CD4-positive, alpha-beta T cell treated with Interleukin-6 at 100 ng/mL for 8 hours (primary cell): ENCODE data around the gene KLHL2.
"Not testable (repeated sequence)": the region's sequence is repeated elsewhere in the genome, so short reads cannot be mapped to it uniquely, and the experiment has no call there.

Experiments
- DNase-seq: peaks from one replicate; pipeline ENCODE4 v3.0.0-alpha.2; 2020; ENCODE audit warnings: mixed read lengths, low spot score

Gene KLHL2, protein sequence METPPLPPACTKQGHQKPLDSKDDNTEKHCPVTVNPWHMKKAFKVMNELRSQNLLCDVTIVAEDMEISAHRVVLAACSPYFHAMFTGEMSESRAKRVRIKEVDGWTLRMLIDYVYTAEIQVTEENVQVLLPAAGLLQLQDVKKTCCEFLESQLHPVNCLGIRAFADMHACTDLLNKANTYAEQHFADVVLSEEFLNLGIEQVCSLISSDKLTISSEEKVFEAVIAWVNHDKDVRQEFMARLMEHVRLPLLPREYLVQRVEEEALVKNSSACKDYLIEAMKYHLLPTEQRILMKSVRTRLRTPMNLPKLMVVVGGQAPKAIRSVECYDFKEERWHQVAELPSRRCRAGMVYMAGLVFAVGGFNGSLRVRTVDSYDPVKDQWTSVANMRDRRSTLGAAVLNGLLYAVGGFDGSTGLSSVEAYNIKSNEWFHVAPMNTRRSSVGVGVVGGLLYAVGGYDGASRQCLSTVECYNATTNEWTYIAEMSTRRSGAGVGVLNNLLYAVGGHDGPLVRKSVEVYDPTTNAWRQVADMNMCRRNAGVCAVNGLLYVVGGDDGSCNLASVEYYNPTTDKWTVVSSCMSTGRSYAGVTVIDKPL

DNA sequence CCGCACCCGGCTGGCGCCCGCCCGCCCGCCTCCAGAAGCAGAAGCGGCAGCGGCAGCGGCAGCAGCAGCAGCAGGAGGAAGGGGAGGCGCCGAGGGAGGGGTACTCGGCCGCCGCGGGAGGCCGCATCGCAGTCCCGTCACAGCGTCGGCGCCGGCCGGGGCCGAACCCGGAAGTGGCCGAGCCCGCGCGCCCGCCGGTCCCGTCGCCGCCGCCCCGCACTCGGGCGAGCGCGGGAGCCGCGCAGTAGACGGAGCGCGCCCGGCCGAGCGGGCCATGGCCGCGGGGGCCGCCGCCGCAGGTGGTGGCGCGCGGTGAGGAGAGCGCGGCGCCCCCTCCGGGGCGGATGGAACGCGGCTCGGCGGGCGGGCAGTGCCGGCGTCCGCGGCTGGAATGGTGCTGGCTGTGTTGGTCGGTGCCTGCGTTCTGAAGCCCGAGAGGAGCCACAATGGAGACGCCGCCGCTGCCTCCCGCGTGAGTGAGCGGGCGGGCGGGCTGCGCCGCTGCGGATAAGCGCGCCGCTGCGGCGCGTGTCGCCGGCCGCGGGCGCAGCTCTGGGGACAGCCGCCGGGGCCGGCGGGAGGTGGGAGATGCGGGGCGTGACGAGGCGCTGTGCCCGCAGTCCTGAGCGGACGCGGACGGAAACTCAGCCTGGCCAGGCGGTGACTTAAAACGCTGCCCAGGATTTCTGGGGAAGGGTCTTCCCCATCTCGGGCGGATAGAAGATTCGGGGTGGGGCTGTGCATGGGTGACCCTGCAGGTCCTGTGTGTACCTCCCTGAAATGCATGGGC, at the start of gene KLHL2:
Gene KLHL2, plus strand, starts transcription at position 131 of the 790 bp plus-strand sequence. Its CDS starts 316 bp downstream, at position 447.
- peak; percentile 66 for DNase-seq

DNA sequence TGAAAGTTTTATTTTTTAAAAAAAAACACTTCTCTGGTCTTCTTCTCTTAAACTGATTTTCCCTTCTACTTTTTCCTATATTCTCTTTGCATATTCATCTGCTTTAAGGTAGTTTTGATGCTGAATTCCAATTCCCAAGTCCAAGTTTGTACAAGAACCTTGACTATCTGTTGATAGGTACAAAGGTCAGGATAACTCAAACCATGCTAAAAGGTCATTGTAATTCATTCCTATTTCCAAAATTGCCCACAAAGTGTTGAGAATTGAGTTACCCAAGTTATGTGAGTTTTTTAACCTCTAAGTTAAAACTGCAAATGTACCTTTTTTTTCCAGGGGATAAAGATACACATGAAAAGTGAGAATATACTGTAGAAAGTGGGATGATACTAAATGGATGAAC, 48.6 kb upstream of the KLHL2 start:
- no peak for DNase-seq

DNA sequence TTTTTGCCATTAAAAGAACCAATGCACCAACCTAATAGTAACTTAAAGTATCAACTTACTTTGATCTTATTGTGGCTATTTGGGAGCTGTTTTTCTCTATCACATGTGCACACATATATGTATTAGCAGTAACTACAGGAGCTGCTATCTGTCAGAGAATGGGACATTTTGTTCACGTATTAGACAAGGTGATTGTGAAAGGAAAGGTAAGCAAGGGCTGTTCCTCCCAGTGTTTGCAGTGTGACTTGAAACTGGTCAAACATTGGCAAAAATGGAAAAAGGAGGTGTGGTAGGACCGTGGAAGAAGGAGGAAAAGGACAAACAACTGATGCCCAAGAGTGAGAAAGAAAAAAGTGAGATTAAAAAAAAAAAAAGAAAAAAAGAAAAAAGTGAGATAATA, 43.1 kb upstream of the KLHL2 start:
- DNase-seq, result no peak

DNA sequence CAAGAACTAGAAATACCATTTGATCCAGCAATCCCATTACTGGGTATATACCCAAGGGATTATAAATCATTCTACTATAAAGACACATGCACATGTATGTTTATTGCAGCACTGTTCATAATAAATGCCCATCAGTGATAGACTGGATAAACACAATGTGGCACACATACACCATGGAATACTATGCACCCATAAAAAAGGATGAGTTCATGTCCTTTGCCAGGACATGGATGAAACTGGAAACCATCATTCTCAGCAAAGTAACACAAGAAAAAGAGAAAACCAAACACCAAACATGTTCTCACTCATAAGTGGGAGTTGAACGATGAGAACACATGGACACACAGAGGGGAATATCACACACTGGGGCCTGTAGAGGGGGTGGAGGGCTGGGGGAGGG, 40.5 kb upstream of the KLHL2 start:
- not testable (repeated sequence) for DNase-seq

DNA sequence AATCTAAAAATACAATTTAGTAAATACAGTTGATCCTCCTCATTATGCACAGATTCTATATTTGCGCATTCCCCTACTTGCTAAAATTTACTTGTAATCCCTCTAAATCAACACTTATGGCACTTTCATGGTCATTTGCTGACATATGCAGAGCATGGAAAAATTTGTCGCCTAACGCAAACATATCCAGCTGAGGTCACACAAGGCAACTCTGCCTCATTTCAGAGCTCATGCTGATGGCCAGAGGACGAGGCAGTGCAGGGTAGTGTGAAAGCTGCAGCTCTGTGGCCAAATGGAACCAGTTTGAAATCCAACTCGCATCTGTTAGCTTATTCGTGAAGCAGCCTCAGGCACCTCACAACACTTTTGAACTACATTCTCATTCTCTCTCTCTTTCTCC, 39.7 kb upstream of the KLHL2 start:
- DNase-seq, result no peak

DNA sequence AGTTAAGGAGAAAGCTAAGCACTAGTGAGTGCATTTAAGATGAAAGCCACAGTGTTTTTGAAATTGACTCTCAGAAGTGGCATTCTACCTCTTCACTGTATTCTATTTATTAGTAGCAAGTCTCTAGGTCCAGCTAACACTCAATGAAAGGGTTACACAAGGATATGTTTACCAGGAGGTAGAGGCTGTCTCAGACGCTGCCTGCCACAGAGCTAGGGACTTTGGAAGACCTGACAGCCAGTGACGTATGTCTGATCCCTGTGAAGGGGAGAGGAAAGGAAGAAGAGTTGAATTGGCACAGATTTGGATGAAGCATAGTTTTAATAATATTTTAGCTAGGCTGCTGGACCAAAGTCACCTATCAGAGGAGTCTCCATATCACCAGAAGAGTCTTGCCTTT, 36.5 kb upstream of the KLHL2 start:
- DNase-seq, result no peak

DNA sequence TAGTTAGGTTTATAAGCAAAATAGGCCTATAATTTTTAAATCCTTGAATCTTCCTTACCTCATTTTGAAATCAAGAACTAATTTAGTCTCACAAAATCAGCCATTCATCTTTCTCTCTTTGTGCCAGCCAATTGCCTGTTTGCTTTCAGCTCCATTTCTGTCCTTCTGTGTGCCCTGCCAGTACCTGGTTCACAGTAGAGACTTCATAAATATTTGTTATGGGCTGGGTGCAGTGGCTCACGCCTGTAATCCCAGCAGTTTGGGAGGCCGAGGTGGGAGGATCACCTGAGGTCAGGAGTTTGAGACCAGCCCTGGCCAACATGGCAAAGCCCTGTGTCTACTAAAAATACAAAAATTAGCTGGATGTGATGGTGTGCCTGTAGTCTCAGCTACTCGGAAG, 31.9 kb upstream of the KLHL2 start:
- DNase-seq, result not testable (repeated sequence)

DNA sequence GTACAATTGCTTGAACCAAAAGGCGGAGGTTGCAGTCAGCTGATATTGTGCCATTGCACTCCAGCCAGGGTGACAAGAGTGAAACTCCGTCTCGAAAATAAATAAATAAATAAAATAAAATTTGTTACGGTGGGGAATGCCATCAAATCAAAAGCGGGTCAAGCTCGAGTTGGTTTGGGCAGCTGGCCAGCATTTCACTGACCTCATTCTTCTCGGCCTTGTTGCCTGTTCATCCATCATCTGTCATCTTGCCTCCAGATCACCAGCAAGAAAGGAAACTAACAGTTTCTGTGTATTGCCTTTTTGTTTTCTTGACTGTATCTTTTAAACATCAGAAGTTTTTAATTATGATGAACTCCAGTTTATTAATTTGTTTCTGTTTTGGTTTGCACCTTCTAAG, 31.5 kb upstream of the KLHL2 start:
- no peak for DNase-seq

DNA sequence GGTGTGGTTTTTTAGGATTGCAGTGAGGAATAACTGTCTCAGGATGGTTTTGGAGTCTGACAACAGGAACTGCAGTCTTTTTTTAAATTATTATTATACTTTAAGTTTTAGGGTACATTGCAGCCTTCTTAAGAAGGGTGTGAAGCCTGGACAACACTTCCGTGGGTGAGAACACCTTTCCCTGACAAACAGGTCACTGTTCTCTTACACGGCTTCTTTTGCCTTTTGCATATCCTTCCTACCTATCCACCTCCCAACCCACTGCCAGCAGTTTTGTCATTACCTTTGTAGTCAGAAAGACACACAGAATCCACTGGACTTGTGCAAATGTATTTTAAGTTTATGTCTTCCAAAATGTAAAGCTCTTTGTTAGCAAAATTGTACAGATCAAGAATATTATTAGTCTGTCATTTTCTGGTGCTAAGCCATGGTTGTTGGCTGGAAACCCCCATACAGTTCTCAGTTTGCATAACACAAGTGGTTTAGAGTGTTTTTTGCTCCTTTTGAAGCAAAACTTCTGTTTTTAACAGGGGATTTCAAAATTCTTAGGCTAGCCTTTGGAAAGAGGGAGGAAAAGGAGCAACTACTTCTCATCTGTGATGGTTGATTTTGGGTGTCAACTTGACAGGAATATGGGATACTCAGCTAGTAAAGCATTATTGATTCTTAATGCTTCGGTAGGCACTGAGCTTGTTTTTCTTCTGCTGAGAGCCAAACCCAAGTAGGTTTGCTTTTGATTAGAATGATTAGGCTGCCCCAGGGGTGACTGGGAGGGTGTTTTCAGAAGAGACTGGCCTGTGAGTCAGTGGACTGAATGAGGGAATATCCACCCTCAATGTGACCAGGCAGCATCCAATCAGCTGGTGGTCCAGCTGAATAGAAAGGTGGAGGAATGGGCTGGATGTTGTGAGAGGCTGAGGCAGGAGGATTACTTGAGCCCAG, 29.4 kb upstream of the KLHL2 start:
- no peak for DNase-seq

DNA sequence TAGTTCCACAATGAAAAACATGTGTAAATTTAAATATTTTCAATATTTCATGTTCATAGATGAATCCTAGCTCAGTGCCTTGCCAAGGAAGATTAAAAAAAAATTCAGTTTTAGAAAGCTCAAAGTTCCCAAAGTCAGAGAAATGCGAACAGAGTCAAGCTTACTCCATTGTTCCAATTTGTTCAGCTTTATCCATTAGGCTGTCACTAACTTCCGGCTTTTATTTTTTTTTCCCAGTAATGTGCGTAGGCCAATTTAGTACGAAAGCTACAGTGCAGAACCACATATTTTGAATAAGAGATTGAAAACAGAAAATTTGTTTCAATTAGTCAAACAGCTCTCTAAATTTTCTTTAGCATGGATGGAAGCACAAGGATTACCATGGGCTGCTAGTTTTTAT, 23.1 kb upstream of the KLHL2 start:
- no peak for DNase-seq

DNA sequence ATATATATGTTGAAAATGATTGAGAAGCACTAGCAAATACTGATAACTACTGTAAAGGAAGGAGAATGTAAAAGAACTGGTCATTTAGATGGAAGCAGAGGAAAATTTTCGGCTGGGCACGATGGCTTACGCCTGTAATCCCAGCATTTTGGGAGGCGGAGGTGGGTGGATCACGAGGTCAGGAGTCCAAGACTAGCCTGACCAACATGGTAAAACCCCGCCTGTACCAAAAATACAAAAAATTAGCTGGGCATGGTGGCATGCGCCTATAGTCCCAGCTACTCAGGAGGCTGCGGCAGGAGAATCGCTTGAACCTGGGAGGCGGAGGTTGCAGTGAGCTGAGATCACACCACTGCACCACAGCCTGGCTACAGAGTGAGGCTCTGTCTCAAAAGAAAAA, 22.4 kb upstream of the KLHL2 start:
- not testable (repeated sequence) for DNase-seq

DNA sequence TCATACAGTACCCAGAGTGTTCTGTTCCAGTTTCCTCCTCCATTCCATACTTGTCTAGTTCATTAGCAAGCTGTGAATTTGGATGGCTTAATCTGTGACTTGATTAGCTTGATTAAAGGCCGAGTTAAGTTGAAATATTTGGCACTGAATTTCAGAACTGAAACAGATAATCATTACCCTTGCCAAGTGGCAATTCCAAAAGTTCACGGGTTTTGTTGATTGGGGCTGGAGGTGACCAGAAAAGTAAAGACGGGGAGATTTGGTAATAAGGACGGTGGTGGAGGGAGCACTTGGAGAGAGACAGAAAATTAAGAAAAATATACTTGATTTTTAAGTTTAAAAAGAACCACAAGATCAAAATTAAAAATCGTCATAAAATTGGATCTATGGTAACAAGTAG, 21.9 kb upstream of the KLHL2 start:
- DNase-seq, result no peak

DNA sequence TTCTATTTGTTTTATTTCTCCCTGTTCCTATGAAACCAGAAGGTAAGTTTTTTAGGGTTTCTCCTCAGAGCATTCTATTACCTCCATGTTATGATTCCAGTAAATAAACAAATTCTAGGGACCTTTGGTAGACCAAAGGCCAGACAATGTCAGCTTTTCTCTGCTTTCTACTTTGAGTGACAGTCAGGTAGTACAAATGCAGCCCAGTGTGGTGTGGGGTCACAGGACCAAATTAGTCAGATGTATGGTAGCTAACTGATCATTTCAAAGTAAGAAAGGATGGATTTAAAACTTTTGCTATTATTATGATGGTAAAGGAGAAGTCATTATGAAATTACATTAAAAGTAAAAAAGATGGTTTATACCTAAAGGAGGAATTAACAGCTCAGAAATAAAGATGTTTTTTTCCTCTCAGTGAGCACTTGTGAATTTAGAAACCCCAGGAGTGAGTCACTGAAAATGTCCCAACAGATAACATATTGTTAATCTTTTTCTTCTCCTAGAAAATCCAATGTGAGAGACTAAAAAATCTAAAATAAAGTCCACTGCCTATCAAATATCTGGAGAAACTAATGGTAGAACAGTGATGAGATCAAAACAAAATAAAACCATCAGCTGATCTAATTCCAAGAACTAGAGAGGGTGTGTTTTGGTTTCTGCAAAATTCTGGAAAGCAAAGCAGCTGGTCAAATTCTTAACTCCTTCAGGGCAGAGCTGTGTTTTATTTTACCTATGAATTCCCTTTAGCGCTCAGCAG, 16.6 kb upstream of the KLHL2 start:
- no peak for DNase-seq

DNA sequence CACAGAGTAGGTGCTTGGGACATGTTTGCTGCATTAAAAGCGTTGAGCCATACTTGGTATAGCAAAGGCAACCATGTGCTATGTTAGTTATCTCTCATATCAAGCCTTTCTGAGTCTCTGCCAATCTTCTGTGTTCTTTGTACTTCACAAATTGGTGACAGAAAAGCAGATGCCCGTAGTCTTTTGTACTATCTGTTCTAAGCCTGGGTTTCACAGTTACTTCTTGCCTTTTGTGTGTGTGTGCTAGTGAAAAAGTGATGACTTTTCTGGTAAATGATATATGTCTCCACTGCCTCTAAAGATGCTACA, 16.1 kb upstream of the KLHL2 start:
- DNase-seq, result no peak

DNA sequence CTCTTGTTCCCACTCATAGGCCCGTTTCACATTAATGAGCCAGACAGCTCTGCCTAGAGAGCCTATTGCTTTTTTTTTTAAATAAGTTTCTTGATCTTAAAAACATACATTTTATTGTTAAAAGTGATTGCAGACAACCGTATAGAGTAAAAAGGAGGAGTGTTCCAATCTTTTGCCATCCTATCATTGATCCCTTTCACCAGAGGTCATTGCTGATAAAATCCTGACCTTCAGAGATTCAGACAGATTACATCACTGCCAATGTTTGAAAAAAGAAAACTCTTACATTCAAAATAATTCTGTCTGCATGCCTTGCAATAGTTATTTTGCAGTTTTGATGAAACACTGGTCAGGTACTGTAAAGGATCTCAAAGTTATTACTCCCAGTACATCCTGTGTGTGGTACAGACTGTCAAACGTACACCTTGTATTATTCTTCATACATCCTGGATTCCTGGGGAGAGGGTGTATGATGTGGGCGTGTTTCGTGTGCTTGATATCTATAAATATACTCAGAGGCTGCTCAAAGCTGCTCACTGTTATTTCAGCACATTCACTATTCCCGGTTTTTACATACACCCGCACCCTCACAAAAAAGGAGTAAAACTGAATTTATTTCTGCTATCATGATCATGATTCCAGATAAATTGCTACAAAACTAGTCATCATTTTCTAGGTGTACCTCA, 15.4 kb upstream of the KLHL2 start:
- DNase-seq, result no peak

DNA sequence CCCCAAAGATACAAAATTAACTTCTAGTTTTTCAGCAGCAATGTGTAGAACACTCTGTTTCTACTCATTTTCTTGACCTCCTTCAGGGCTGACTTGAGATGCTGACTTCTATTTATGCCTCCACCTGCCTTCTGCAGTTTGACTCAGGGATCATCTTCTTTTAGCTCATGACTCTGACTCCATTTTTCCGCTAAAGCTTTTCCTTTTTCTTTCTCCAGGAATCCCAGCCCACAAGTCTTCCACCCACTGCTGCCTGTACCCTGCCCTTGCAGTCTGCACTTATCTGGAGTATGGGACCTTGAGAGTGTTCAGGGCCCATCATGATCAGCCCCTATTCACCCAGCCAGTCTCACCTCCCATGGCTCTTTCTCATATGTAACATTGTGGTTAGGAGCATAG, 14.9 kb upstream of the KLHL2 start:
- no peak for DNase-seq

DNA sequence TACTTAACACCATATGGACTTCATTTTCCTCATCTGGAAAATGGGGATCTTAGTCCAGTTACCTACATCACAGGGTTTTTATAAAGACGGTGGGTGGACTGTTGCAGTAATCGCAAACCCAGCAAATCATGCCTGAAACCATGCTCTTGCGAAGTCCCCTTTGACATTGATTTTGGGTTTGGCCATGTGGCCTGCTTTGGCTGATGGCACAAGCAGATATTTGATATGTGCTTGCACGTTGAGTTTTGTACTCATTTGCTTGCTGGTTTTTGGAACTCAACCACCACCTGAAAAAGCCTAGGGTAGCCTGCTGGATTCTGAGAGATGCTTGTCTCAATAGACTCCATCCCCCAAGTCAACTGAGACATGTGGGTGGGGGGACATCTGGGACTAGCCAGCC, 14.4 kb upstream of the KLHL2 start:
- no peak for DNase-seq

DNA sequence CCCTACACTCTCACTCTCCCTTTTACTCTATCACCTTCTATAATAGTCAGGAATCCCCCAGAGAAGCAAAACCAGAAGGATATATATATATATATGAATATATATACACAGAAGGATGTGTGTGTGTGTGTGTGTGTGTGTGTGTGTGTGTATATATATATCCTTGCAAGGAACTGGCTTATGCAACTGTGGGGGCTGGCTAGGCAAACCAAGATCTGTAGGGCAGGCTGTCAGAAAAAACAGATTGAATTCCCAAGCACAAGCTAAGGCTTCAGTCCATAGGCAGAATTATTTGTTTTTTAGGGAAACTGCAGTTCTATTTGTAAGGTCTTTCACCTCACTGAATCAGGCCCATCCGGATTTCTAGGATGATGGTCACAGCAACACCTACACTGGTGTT, 13.0 kb upstream of the KLHL2 start:
- no peak for DNase-seq

DNA sequence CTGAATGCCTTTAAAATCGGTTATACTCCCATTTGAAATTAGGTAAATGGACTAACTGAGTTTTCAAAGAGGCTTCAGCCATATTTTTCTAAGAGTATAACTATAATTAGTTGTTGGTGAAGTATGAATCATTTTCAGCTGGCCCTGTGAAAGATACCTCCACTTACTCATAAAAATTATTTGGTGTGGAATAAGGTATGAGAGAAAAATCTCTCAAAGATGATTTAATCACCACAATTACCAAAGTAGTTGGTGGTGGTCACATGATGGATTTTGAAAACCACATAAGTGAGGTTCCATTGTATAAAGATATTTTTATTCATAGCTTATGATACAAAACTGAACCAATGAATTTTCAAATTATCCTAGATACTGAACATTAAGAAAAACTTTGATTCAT, 9.0 kb upstream of the KLHL2 start:
- DNase-seq, result no peak

DNA sequence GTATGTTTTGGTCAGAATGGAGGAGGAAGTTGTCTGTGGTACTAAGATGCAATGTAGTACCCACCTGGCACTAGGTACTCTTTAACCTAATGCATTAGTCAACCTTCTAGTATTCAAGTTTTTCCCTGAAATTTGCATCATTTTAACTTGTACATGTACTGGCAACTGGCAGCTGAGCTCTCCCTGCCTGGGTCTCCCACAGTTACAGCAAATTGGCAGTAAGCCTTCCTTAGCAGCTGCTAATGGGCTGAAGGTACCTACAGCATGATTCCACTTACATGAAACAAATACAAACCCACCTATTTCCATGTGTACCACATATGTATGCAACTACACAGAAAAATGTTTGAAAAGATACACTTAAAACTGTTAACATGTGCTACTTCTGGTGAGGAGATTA, 8.1 kb upstream of the KLHL2 start:
- no peak for DNase-seq

DNA sequence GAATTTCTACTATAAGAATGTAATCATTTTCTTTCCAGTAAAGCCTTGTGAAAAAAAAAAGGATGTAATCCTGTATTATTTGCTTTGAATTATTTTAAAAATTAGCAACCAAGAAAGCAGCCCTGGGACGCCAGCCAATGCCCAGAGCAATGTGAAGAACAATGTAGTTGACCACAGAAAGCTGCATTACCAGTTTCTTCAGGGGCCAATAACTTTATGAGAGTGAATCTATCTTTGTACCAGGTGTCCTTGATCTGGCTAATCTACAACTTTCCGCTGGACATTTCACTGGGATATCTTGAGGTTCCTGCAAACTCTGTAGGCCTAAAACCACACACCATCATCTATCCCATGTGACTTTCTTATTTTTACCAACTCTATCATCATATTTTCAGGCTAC, 7.6 kb upstream of the KLHL2 start:
- no peak for DNase-seq
